ENCODE measurements around the gene KRTAP13-1.

KRTAP13-1 gene

GRCh38 chr21:30395731-30396130 is at the start of gene KRTAP13-1:
Gene KRTAP13-1 (plus strand): TSS chr21:30396031. CDS start chr21:30396087, 56 bp downstream.
- DNase-seq (ENCODE audit: extremely low spot score, insufficient read length, low read depth), result no peak
- FAIRE-seq, result no peak

GRCh38 chr21:30348506-30348905 is 47.3 kb upstream of the KRTAP13-1 start, which contains the start of gene KRTAP23-1:
Gene KRTAP23-1 (minus strand): TSS chr21:30348606. CDS start chr21:30348606, 0 bp downstream.
- FAIRE-seq (no peak), DNase-seq (ENCODE audit: extremely low spot score, insufficient read length, low read depth) (no peak)

DNA sequence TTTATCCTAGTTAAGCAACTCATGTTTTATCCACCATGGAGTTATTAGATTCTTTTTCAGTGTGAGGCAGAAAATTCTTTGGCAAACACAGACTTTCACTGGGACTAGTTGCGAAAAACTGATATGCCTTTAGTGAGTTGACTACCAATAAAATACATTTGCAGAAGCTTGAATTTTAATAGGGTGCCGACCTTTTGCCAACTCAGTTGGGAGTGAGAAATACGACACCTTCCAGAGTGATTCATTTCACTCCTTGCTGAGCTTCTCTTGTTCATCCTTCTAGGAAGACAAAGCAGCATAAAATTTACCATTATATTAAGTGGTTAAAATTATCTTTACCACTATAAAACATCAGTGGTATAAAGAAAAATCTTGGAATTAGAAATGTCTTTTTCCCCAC is 46.3 kb upstream of the KRTAP13-1 start:
- no peak for FAIRE-seq
- no peak for DNase-seq (ENCODE audit: extremely low spot score, insufficient read length, low read depth)

DNA sequence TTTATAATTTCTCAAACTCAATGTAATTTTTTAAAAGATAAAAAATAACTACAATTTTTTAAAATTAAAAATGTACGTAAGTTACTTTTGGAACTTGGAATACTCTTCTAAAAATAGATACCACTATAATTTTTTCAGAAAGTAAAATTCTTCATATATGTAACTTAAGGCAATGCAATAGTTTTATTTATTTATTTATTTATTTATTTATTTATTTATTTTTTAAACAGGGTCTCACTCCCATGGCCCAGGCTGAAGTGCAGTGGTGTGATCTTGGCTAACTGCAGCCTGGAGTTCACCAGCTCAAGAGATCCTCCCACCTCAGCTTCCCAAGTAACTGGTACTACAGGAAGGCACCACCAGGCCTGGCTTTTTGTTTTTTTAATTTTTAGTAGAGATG is 44.3 kb upstream of the KRTAP13-1 start:
- no peak for DNase-seq (ENCODE audit: extremely low spot score, insufficient read length, low read depth)
- FAIRE-seq, result no peak

GRCh38 chr21:30354308-30355005 is 41.4 kb upstream of the KRTAP13-1 start:
- no peak for DNase-seq (ENCODE audit: extremely low spot score, insufficient read length, low read depth)
- no peak for FAIRE-seq

- DNase-seq (ENCODE audit: extremely low spot score, insufficient read length, low read depth) (no peak), FAIRE-seq (no peak)
Measured at GRCh38 chr21:30355906-30356305, 39.9 kb upstream of the KRTAP13-1 start.

DNA sequence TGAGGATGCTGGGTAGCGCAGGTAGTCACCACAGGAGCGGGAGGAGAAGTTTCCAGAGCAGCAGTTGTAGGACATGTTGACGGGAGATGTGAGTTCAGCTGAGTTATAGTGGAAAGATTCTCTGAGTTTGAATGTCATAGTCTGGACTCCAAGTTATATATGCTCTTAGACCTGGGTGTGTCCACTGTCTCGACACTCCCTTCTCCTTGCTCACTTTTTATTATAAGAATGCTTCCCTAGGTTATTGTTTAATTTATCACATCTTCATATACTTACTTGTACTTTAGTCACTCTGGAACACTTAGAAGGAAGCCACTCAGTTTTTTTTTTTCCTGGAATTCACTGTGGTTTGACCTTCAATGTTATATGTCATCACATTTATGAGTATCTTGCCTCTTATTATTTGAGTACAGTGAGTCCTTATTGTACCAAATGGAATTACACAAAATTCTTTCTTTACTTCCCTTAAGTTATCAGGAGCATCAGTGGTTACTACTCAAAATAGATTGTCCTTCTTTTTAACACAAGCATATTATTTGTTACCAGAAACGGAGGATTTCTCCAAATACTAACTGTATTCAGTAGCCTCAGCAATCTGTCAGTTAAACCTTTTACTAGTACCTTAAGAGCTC is 23.6 kb upstream of the KRTAP13-1 start, which contains the start of gene KRTAP13-2:
KRTAP13-2 (minus strand) TSS at position 133 of the 632 bp plus-strand sequence; CDS start at position 75, 58 bp downstream.
- DNase-seq (ENCODE audit: extremely low spot score, insufficient read length, low read depth) (no peak), FAIRE-seq (no peak)

- no peak for FAIRE-seq
- no peak for DNase-seq (ENCODE audit: extremely low spot score, insufficient read length, low read depth)
Measured at GRCh38 chr21:30382201-30382600, 13.6 kb upstream of the KRTAP13-1 start.

DNA sequence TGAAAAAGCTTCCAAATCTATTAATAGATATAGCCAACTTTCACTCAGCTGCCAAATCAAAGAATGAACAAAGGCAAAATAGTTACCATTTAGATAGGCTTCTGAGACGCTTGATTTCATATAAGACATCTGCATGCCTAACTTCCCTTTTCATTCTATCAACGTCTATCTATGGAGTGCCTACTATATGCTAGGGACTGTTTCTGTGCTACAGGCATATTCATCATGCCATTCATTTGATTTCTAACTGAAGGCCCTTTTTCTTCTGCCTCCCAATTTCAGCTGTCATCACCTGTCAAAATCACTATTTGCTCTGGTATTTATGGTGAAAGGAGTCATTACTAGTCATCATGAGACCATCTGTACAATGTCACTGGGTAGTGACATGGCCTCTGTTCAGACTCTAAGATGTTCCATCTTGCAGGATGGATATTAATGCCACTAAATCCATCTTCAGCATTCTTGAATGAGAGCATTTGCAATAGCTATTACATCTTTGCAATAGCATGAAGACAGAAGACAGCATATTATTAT is 4.3 kb upstream of the KRTAP13-1 start:
- no peak for FAIRE-seq
- no peak for DNase-seq (ENCODE audit: extremely low spot score, insufficient read length, low read depth)

- FAIRE-seq (no peak), DNase-seq (ENCODE audit: extremely low spot score, insufficient read length, low read depth) (no peak)
Measured at GRCh38 chr21:30408782-30409494, 13.1 kb downstream of the KRTAP13-1 start.

DNA sequence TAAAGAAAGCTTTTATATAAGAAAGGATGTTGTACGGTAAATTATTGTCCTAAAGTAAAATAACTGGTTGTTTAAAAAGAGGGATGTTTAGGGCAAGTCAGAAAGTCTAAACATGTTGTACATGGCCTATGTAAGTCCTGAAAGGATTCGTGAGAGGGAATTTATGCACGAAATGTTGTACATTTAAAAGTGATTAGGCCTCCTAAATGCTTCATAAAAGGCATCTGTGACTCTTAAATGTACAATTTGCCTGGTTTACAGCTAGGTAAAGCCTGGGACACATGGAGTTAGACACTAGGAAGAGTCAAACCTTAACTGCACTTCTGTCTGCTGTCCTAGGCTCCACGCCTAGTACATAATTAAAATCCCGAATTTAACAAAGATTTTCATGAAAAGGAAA is 20.2 kb downstream of the KRTAP13-1 start:
- no peak for DNase-seq (ENCODE audit: extremely low spot score, insufficient read length, low read depth)
- FAIRE-seq, result no peak

DNA sequence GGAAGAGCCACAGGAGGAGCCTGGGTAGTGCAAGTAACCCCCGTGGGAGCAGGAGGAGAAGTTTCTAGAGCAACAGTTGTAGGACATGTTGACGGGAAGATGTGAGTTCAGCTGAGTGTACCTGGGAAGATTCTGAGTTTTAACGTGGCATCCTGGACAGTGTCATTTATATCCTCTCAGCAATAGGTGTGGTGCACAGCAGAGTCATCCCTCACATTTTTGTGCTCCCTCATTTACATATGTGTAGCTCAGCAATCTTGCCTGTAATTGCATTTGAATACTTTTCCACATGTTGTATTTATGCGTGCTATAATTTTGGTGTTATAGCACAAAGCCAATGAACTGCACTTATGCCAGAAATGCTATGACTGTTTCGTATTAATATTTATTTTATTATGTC is 30.0 kb downstream of the KRTAP13-1 start, which contains the start of gene KRTAP13-3:
KRTAP13-3 (minus strand) TSS at position 101 of the 400 bp plus-strand sequence; CDS start at position 87, 14 bp downstream.
- no peak for FAIRE-seq

DNA sequence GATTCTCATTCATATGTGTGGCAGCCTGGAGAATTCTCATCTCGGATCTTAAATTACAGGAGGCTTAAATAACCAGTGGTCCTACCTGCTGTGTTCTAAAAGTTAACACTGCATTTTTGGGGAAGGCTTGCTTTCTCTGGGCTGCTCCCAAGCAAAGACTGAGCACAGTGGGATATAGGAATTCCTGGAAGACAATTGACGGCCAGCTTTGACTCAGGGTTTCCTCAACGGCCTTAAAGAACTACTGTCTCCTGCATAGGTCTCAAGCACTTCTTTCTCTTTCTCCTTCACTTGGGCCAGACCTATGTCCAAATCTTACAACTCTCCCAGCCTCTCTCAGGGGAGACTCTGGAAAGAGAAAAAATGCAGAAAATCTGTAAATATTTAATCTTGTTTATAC is 30.9 kb downstream of the KRTAP13-1 start:
- DNase-seq (ENCODE audit: extremely low spot score, insufficient read length, low read depth), result no peak
- FAIRE-seq, result no peak

More for the DNA sequence above, 30.0 kb downstream of the KRTAP13-1 start, which contains the start of gene KRTAP13-3:
- DNase-seq (ENCODE audit: extremely low spot score, insufficient read length, low read depth), result no peak

DNA sequence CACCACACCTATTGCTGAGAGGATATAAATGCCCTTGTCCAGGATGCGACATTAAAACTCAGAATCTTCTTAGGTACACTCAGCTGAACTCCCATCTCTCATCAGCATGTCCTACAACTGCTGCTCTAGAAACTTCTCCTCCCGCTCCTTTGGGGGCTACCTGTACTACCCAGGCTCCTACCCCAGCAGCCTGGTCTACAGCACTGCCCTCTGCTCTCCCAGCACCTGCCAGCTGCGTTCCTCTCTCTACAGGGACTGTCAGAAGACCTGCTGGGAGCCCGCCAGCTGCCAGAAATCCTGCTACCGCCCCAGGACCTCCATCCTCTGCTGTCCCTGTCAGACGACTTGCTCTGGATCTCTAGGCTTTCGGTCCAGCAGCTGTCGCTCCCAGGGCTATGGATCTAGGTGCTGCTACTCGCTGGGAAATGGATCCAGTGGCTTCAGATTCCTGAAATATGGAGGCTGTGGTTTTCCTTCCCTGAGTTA is 34.4 kb downstream of the KRTAP13-1 start, which contains the start of gene KRTAP13-4:
KRTAP13-4 (plus strand) TSS at position 51 of the 486 bp plus-strand sequence; CDS start at position 107, 56 bp downstream.
- no peak for FAIRE-seq

GRCh38 chr21:30434033-30434631 is 38.3 kb downstream of the KRTAP13-1 start:
- FAIRE-seq (no peak), DNase-seq (ENCODE audit: extremely low spot score, insufficient read length, low read depth) (no peak)

More for the DNA sequence above, 34.4 kb downstream of the KRTAP13-1 start, which contains the start of gene KRTAP13-4:
- no peak for DNase-seq (ENCODE audit: extremely low spot score, insufficient read length, low read depth)

GRCh38 chr21:30437010-30437565 is 41.3 kb downstream of the KRTAP13-1 start:
- DNase-seq (ENCODE audit: extremely low spot score, insufficient read length, low read depth) (no peak), FAIRE-seq (no peak)

DNA sequence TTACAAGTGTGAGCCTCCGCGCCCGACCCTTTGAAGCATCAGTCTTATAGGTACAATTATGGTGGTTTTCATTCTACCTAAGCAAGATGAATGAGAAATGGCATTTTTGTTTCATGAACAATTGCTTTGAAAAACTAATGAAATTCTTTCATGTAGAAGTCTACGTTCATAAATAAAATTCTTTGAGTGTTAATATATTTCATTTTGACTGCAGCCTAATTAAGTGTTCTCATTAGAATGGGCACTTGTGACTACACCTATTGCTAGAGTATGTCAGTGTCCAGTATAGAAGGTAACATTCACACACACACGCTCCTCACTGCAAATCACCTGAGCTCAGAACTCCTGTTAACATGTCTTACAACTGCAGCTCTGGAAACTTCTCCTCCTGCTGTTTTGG is 44.1 kb downstream of the KRTAP13-1 start, which contains the start of gene KRTAP15-1:
KRTAP15-1 (plus strand) TSS at position 301 of the 400 bp plus-strand sequence; CDS start at position 354, 53 bp downstream.
- FAIRE-seq (no peak), DNase-seq (ENCODE audit: extremely low spot score, insufficient read length, low read depth) (no peak)

GRCh38 chr21:30443226-30443625 is 47.4 kb downstream of the KRTAP13-1 start:
- FAIRE-seq (no peak), DNase-seq (ENCODE audit: extremely low spot score, insufficient read length, low read depth) (no peak)

DNA sequence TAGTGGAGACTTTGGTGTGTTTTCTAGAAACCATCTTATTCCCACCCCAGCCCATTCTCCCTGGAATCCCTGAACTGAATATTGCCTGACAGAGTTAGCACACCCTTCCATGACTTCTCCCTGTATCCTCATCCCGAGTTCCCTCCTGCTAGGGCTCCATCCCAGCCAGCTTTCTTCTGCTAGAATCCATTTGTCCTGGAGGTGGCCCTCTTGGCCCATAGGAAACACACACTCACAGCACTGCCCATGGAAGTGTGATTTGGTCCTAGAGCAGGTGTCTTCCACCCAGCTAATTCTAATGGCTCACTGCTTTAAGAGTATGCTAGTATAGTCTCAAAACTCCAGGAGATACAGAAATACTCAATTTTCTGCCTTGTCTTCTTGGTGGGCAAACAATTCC is 48.4 kb downstream of the KRTAP13-1 start:
- FAIRE-seq (no peak), DNase-seq (ENCODE audit: extremely low spot score, insufficient read length, low read depth) (no peak)

Measured in GM18507 (cell line).